HepG2 (cell line): Measurements from ENCODE around the gene MAP3K1. TPM values are rescaled to one million over a fixed set of nuclear protein-coding genes. Genes with fewer than 3 reads are reported as not detected.

Experiments
- ATAC-seq: fragments of 200-7000 bp; cut with Tn5 transposase; 3 replicates; pipeline ENCODE4 v1.9.1; 2020; ENCODE audit warnings: mild to moderate bottlenecking, moderate library complexity
- BruUV-seq: library from RNA; stranded (reverse); fragments of 400-500 nt; replicated peaks from 2 replicates; lab custom pipeline; 2021; lab: Mats Ljungman, UMichigan
- CTCF ChIA-PET: fragments of 300-600 bp; formaldehyde crosslinking; extraction: SDS; loops from one replicate; lab custom pipeline; 2021; ENCODE audit warnings: low total read pairs, inconsistent platforms, low intra/inter-chr PET ratio; lab: Yijun Ruan, JAX
- POLR2A ChIA-PET: fragments of 350-600 bp; sonication (Branson Sonifier 250); formaldehyde crosslinking; loops from one replicate; lab custom pipeline; 2020; ENCODE audit warnings: antibody characterized with exemption, inconsistent platforms; lab: Yijun Ruan, JAX
- DNase-seq: peaks from one replicate; pipeline ENCODE4 v3.0.0-alpha.2; 2015; ENCODE audit warnings: low spot score
- FAIRE-seq: peaks from 3 replicates; lab custom pipeline; 2011; peaks lifted over from hg19 to GRCh38; lab: Jason Lieb, UNC
- H2AFZ ChIP-seq: one replicate; pipeline ENCODE4 v1.6.1; 2011; ENCODE audit warnings: low read length, inconsistent platforms
- H3K27ac ChIP-seq: fragments of 300-600 bp; 3 replicates; pipeline ENCODE4 v1.8.0; 2011; ENCODE audit warnings: mixed run types, mild to moderate bottlenecking, mixed read lengths, low read length, inconsistent platforms; ENCODE audit not compliant: insufficient read depth; ENCODE audit errors: extremely low read length
- H3K27me3 ChIP-seq, 2 experiments: fragments of 200-600 bp in 1 of 2; 2 replicates in 1 of 2; 3 replicates in 1 of 2; pipeline versions ENCODE4 v1.6.0 to v1.8.0; 2011; ENCODE audit warnings: low read length in 2 of 2, mild to moderate bottlenecking in 2 of 2, moderate library complexity in 2 of 2, inconsistent platforms in 1 of 2; ENCODE audit not compliant: insufficient read depth in 2 of 2, control insufficient read depth in 1 of 2
- H3K36me3 ChIP-seq, 2 experiments: fragments of 200-600 bp in 1 of 2; replicated peaks in 1 of 2; 2 replicates in 1 of 2; 3 replicates in 1 of 2; pipeline versions ENCODE4 v1.5.1 to v1.8.0; 2011; ENCODE audit warnings: low read length in 2 of 2, inconsistent platforms in 1 of 2; ENCODE audit not compliant: insufficient read depth in 2 of 2, control insufficient read depth in 1 of 2
- H3K4me1 ChIP-seq: 2 replicates; pipeline ENCODE4 v1.5.1; 2012; ENCODE audit warnings: low read length, inconsistent platforms; ENCODE audit not compliant: insufficient read depth
- H3K4me2 ChIP-seq: 2 replicates; pipeline ENCODE4 v1.6.0; 2011; ENCODE audit warnings: low read depth, low read length, inconsistent platforms
- H3K4me3 ChIP-seq, 3 experiments: fragments of 200-600 bp in 1 of 3; sonication (generic), shearing (Covaris generic) in 1 of 3; replicated peaks in 1 of 3; 2 replicates each; pipeline ENCODE4 v1.5.1; 2011 to 2016; ENCODE audit warnings: low read length in 3 of 3, inconsistent platforms in 2 of 3, low read depth in 2 of 3, mild to moderate bottlenecking in 2 of 3, control low read depth in 1 of 3, mixed read lengths in 1 of 3; ENCODE audit not compliant: insufficient read depth in 1 of 3
- H3K79me2 ChIP-seq: one replicate; pipeline ENCODE4 v1.6.1; 2011; ENCODE audit warnings: low read length, inconsistent platforms; ENCODE audit not compliant: insufficient read depth
- H3K9ac ChIP-seq: 2 replicates; pipeline ENCODE4 v1.6.0; 2011; ENCODE audit warnings: mild to moderate bottlenecking, low read depth, low read length, inconsistent platforms; ENCODE audit not compliant: insufficient read depth
- H3K9me3 ChIP-seq: 2 replicates; pipeline ENCODE4 v1.5.1; 2012; ENCODE audit warnings: mild to moderate bottlenecking, low read length
- H4K20me1 ChIP-seq: 2 replicates; pipeline ENCODE4 v1.6.0; 2011; ENCODE audit warnings: inconsistent platforms, mild to moderate bottlenecking, low read length, moderate library complexity; ENCODE audit not compliant: insufficient read depth
- ARNT ChIP-seq: fragments of 450-650 bp; IDR thresholded peaks from 2 replicates; pipeline ENCODE4 v1.6.1; 2017
- GABPB1 ChIP-seq: IDR thresholded peaks from 2 replicates; pipeline ENCODE4 v1.6.1; 2016; ENCODE audit warnings: mild to moderate bottlenecking, missing genetic modification reagents, moderate library complexity, missing compliant biosample characterization
- NFYC ChIP-seq: IDR thresholded peaks from 2 replicates; pipeline ENCODE4 v1.6.1; 2016; ENCODE audit warnings: missing genetic modification reagents, missing compliant biosample characterization
- NR2F2 ChIP-seq: IDR thresholded peaks from 2 replicates; pipeline ENCODE4 v1.6.1; 2012; ENCODE audit warnings: low read depth, inconsistent platforms, borderline replicate concordance
- RXRB ChIP-seq: IDR thresholded peaks from 2 replicates; pipeline ENCODE4 v1.6.1; 2016; ENCODE audit warnings: borderline replicate concordance, missing genetic modification reagents, missing compliant biosample characterization
- TBL1XR1 ChIP-seq: fragments of 150-350 bp; IDR thresholded peaks from 2 replicates; pipeline ENCODE4 v1.6.1; 2014; ENCODE audit warnings: borderline replicate concordance, low read length; ENCODE audit not compliant: partially characterized antibody
- YEATS4 ChIP-seq: sonication (generic); formaldehyde crosslinking; IDR thresholded peaks from 2 replicates; pipeline ENCODE4 v1.4.0; 2020; ENCODE audit warnings: missing genetic modification reagents, borderline replicate concordance
- ZNF225 ChIP-seq: sonication (generic); formaldehyde crosslinking; IDR thresholded peaks from 2 replicates; pipeline ENCODE4 v1.4.0; 2020; ENCODE audit warnings: mild to moderate bottlenecking, missing genetic modification reagents
- ZNF260 ChIP-seq: sonication (generic); formaldehyde crosslinking; IDR thresholded peaks from 2 replicates; pipeline ENCODE4 v1.4.0; 2020; ENCODE audit warnings: missing genetic modification reagents, low read depth, mild to moderate bottlenecking, borderline replicate concordance
- ZNF350 ChIP-seq: sonication (generic); formaldehyde crosslinking; IDR thresholded peaks from 2 replicates; pipeline ENCODE4 v1.4.0; 2020; ENCODE audit warnings: mild to moderate bottlenecking, low read depth, missing genetic modification reagents, borderline replicate concordance
- ZNF446 ChIP-seq: sonication (generic); formaldehyde crosslinking; IDR thresholded peaks from 2 replicates; pipeline ENCODE4 v1.5.0; 2020; ENCODE audit warnings: mild to moderate bottlenecking, missing genetic modification reagents
- ZNF484 ChIP-seq: sonication (generic); formaldehyde crosslinking; IDR thresholded peaks from 2 replicates; pipeline ENCODE4 v1.5.1; 2020; ENCODE audit warnings: mild to moderate bottlenecking, low read depth, missing genetic modification reagents, borderline replicate concordance
- WGBS: methylation state at CpG from one replicate; pipeline ENCODE4 v1.1.6; 2017; ENCODE audit warnings: low lambda C conversion rate; 5-methylcytosine and 5-hydroxymethylcytosine counted together
- in situ Hi-C: cut with HindIII; loops from 2 replicates; pipeline ENCODE4 v1.10.0; 2017; ENCODE audit warnings: low pct_unique_long_range_greater_than_20kb; ENCODE audit not compliant: extremely low pct_ligation_motif_present
- intact Hi-C: fragments of 100-400 bp; cut with micrococcal nuclease; formaldehyde crosslinking; loops from one replicate; pipeline ENCODE4 v1.10.0; 2022; ENCODE audit not compliant: unreplicated experiment
- polyA plus RNA-seq, 8 experiments: library from polyadenylated mRNA; depleted of rRNA in 3 of 8; stranded (reverse) in 7 of 8; unstranded in 1 of 8; fragments of >200 nt; fragmentation: Illumina TruSeq in 4 of 8; extraction: Trizol in 4 of 8; gene quantifications; 2 replicates each; pipeline versions ENCODE4 v1.2.1 to v1.2.3, GENCODE V29; 2011 to 2016; ENCODE audit warnings: low read depth in 4 of 8, missing spikeins in 1 of 8, mixed read lengths in 1 of 8; ENCODE audit not compliant: insufficient read depth in 1 of 8
- total RNA-seq, 5 experiments: library from RNA; depleted of rRNA; stranded (reverse); fragments of >200 nt; fragmentation: Illumina TruSeq; extraction: Trizol; gene quantifications; 2 replicates each; pipeline ENCODE4 v1.2.3, GENCODE V29; 2016; ENCODE audit warnings: low read depth in 1 of 5
- TF ChIP-seq, protein P1 (sequence below): sonication (generic); formaldehyde crosslinking; conservative IDR thresholded peaks from 2 replicates; pipeline ENCODE4 v1.4.0; 2020; ENCODE audit warnings: missing genetic modification reagents

Gene MAP3K1
- total and polyA plus RNA-seq, 2 of the 13 experiments (the other 11 are each of a cell fraction or from before 2014, with no cell fraction given), result 16.4 to 30.3 TPM

DNA sequence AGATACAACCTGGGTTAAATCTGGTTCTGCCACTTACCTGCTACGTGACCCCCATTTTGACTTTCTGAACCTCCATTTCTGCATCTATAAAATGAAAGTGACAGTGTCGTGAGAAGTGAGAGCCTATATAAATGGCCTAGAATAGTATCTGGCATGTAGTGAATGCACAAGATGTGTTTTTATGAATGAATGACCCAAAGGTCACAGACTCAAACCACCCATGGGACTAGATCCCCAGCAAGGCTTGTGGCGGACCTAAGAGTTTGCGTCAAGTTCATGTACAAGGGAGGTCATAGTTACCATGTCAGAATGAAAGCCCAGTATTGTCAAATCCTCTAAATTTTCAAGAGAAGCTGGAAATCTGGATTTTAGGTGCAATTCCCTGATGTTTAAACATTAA lies 82.9 kb downstream of the MAP3K1 start:
- Histone ChIP-seq H3K27ac (no peak overlapping the region), H3K4me1 (no peaks in the 10 kb centered on the region; the same call in 1 of the 2 replicates), H3K9me3 (no peaks in the 10 kb centered on the region), H4K20me1 (no peaks in the 10 kb centered on the region), H3K9ac (no peak overlapping the region), H3K4me2 (no peak overlapping the region)
- ChIA-PET POLR2A (no interaction called here), CTCF (no interaction called here)
- in situ Hi-C loops (no loop called here), intact Hi-C loops (no loop called here)
- BruUV-seq, result no TSS peak
- TF ChIP-seq ZNF350 (CRISPR knock-in tag), result no peak
- TF ChIP-seq YEATS4 (CRISPR knock-in tag), result no peak
- TF ChIP-seq, protein P1, sequence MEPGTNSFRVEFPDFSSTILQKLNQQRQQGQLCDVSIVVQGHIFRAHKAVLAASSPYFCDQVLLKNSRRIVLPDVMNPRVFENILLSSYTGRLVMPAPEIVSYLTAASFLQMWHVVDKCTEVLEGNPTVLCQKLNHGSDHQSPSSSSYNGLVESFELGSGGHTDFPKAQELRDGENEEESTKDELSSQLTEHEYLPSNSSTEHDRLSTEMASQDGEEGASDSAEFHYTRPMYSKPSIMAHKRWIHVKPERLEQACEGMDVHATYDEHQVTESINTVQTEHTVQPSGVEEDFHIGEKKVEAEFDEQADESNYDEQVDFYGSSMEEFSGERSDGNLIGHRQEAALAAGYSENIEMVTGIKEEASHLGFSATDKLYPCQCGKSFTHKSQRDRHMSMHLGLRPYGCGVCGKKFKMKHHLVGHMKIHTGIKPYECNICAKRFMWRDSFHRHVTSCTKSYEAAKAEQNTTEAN (CRISPR knock-in tag), result no peak
- no peak for TF ChIP-seq GABPB1 (CRISPR knock-in tag)
- TF ChIP-seq NFYC (CRISPR knock-in tag), result no peak
- no peak for TF ChIP-seq RXRB
- TF ChIP-seq NR2F2, result no peak
- no peak for TF ChIP-seq ZNF225
- no peak for TF ChIP-seq ZNF446 (CRISPR knock-in tag)
- TF ChIP-seq ARNT, result no peak
- no peak for TF ChIP-seq ZNF260 (CRISPR knock-in tag)
- no peak for TF ChIP-seq TBL1XR1
- TF ChIP-seq ZNF484 (CRISPR knock-in tag), result no peak
- TF ChIP-seq, all 625 proteins: peak for 0
- no peak for FAIRE-seq
- 93% methylated on average over 4 of the region's 4 CpGs for WGBS
- Histone ChIP-seq H3K79me2 (no peaks in the 10 kb centered on the region), H3K4me3 (no peak overlapping the region), H3K27me3 (no peaks in the 10 kb centered on the region), H3K36me3 (peaks cover 3 to 14% of the 10 kb centered on the region in 2 experiments), H2AFZ (no peak overlapping the region)
- ATAC-seq, result no peak
- no peak for DNase-seq
